GM21786 (cell line): ENCODE data around the gene CDH13.

ENCODE experiments used
- ATAC-seq: cut with Tn5 transposase; IDR thresholded peaks from one replicate; pipeline ENCODE4 v1.9.1; 2021; ENCODE audit not compliant: unreplicated experiment

The CDH13 gene

GRCh38 chr16:82773018-82773417, 146.2 kb downstream of the CDH13 start:
- no peak for ATAC-seq

GRCh38 chr16:82776470-82777146, 149.8 kb downstream of the CDH13 start:
- ATAC-seq = no peak

- ATAC-seq = no peak
These were observed 156.0 kb downstream of the CDH13 start for GRCh38 chr16:82782715-82783251.

- ATAC-seq = no peak
These were observed 157.3 kb downstream of the CDH13 start for GRCh38 chr16:82783933-82784572.

- ATAC-seq = no peak
These were observed 157.8 kb downstream of the CDH13 start for GRCh38 chr16:82784573-82784968.

GRCh38 chr16:82788225-82788624, 161.5 kb downstream of the CDH13 start:
- no peak for ATAC-seq

GRCh38 chr16:82788919-82789318, 162.2 kb downstream of the CDH13 start:
- ATAC-seq = no peak

GRCh38 chr16:82792693-82793092, 165.9 kb downstream of the CDH13 start:
- ATAC-seq = no peak

- no peak for ATAC-seq
These were observed 166.9 kb downstream of the CDH13 start for GRCh38 chr16:82793528-82794245.

GRCh38 chr16:82796047-82796446, 169.3 kb downstream of the CDH13 start:
- ATAC-seq = no peak

- ATAC-seq = no peak
These were observed 174.6 kb downstream of the CDH13 start for GRCh38 chr16:82801361-82801760.

GRCh38 chr16:82805866-82806265, 179.1 kb downstream of the CDH13 start:
- ATAC-seq = no peak

- no peak for ATAC-seq
These were observed 180.5 kb downstream of the CDH13 start for GRCh38 chr16:82807311-82807710.

- ATAC-seq = no peak
These were observed 181.3 kb downstream of the CDH13 start for GRCh38 chr16:82808036-82808435.

- ATAC-seq = no peak
These were observed 183.3 kb downstream of the CDH13 start for GRCh38 chr16:82810077-82810476.

- no peak for ATAC-seq
These were observed 187.3 kb downstream of the CDH13 start for GRCh38 chr16:82814059-82814458.

GRCh38 chr16:82819286-82819685, 192.5 kb downstream of the CDH13 start:
- ATAC-seq = no peak

GRCh38 chr16:82820855-82821254, 194.1 kb downstream of the CDH13 start:
- ATAC-seq = no peak

- ATAC-seq = no peak
These were observed 197.6 kb downstream of the CDH13 start for GRCh38 chr16:82824408-82824807.

GRCh38 chr16:82829301-82829700, 202.5 kb downstream of the CDH13 start:
- no peak for ATAC-seq

GRCh38 chr16:82830944-82831343, 204.2 kb downstream of the CDH13 start:
- ATAC-seq = no peak

- no peak for ATAC-seq
These were observed 206.1 kb downstream of the CDH13 start for GRCh38 chr16:82832821-82833220.
